ENCODE data around the gene NELFB. TPM values are rescaled to one million over a fixed set of nuclear protein-coding genes. Genes with fewer than 3 reads are reported as not detected.
A peak's percentile ranks its signal among the peaks of the same experiment; 100 is the strongest.

NELFB gene
- polyA plus RNA-seq, 1 donor (not counting 4 experiments of a cell fraction or from before 2014, with no cell fraction given), result 25.1 TPM

DNA sequence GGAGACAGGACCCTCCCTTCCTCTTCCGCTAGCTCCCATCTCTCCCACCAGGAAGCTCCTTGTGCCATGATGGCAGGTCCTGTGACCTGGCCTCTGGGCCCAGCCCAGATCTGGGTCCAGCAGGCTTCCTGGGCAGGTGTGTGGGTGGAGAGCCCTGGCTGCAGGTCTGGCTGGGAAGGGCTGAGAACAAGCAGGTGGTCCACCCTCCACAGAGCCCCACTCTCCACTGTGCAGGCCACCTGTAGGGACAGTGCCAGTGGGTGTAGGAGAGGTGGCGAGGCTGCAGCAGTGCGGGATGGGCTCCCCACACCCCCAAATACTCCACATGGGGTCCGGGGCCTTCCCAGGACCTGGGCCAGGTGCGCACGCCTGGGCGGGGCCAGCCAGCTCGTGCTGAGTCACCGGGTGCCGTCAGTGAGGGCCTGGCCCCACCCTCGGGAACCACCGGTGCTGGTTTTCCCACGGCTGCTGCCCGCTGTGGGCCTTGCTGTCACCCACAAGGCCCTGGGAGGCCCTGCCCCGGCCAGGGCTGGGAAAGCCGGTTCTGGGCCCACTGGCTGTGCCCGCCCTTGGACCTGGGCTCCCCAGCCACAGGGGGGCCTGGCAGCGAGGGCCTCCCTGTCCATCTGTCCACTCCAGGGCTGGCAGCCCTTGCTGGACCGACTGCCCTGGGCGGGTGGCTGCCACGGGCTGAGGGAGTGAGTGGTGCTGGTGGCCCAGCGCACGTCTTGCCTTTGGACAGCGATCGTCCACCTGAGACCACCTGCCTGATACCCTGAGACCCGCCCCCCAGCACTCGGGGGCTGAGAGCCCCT is 56.3 kb downstream of the NELFB start:
- H3K27ac ChIP-seq (ENCODE audit: control insufficient read depth, insufficient read depth, low read length), result peak overlapping the region; percentile 59
- H3K9ac ChIP-seq (ENCODE audit: control insufficient read depth, extremely low read depth, insufficient read depth, low read length), result peak overlapping the region; percentile 85
- no peaks in the 10 kb centered on the region for H3K9me3 ChIP-seq (ENCODE audit: control insufficient read depth, low read depth, low read length)
- H3K4me3 ChIP-seq (ENCODE audit: control insufficient read depth in 2 of 3, extremely low read depth in 1 of 3, insufficient read depth in 2 of 3, low read depth in 1 of 3, low read length in 3 of 3), result no peak overlapping the region
- no peaks in the 10 kb centered on the region for H3K36me3 ChIP-seq (ENCODE audit: control insufficient read depth in 2 of 2, extremely low read depth in 1 of 2, insufficient read depth in 2 of 2, low read length in 2 of 2)
- H3K27me3 ChIP-seq (ENCODE audit: control insufficient read depth, extremely low read depth, insufficient read depth, low read length), result peaks cover 17% of the 10 kb centered on the region
- FAIRE-seq, result no peak
- no peaks in the 10 kb centered on the region for H3K79me2 ChIP-seq (ENCODE audit: control insufficient read depth, insufficient read depth, low read length)
- no peaks in the 10 kb centered on the region for H3K9me1 ChIP-seq (ENCODE audit: control insufficient read depth, extremely low read depth, insufficient read depth, low read length)
- dilution Hi-C loops (cut with MboI; ENCODE audit: extremely low pct_ligation_motif_present, low sequenced_read_pairs), result no loop called here
- no peaks in the 10 kb centered on the region for H4K20me1 ChIP-seq (ENCODE audit: control insufficient read depth, extremely low read depth, insufficient read depth, low read length)
- peak overlapping the region; percentile 56 for H3K4me2 ChIP-seq (ENCODE audit: control insufficient read depth, extremely low read depth, insufficient read depth, low read depth, low read length)
- H3K4me1 ChIP-seq (ENCODE audit: control insufficient read depth, extremely low read depth, insufficient read depth, low read length), result peaks cover 24% of the 10 kb centered on the region
- DNase-seq (ENCODE audit: low read depth, low spot score), result no peak
- H2AFZ ChIP-seq (ENCODE audit: control insufficient read depth, low read length), result no peak overlapping the region
- TF ChIP-seq, protein P1, sequence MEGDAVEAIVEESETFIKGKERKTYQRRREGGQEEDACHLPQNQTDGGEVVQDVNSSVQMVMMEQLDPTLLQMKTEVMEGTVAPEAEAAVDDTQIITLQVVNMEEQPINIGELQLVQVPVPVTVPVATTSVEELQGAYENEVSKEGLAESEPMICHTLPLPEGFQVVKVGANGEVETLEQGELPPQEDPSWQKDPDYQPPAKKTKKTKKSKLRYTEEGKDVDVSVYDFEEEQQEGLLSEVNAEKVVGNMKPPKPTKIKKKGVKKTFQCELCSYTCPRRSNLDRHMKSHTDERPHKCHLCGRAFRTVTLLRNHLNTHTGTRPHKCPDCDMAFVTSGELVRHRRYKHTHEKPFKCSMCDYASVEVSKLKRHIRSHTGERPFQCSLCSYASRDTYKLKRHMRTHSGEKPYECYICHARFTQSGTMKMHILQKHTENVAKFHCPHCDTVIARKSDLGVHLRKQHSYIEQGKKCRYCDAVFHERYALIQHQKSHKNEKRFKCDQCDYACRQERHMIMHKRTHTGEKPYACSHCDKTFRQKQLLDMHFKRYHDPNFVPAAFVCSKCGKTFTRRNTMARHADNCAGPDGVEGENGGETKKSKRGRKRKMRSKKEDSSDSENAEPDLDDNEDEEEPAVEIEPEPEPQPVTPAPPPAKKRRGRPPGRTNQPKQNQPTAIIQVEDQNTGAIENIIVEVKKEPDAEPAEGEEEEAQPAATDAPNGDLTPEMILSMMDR (optimal IDR thresholded peaks at IDR 0.05 in 1 of 3, IDR thresholded peaks at IDR 0.05 in 1 of 3, conservative IDR thresholded peaks at IDR 0.05 in 1 of 3; ENCODE audit: extremely low read depth in 1 of 3, insufficient read depth in 2 of 3, low read length in 3 of 3), result no peak
- TF ChIP-seq EZH2 (IDR thresholded peaks at IDR 0.05; ENCODE audit: low read length), result no peak

DNA sequence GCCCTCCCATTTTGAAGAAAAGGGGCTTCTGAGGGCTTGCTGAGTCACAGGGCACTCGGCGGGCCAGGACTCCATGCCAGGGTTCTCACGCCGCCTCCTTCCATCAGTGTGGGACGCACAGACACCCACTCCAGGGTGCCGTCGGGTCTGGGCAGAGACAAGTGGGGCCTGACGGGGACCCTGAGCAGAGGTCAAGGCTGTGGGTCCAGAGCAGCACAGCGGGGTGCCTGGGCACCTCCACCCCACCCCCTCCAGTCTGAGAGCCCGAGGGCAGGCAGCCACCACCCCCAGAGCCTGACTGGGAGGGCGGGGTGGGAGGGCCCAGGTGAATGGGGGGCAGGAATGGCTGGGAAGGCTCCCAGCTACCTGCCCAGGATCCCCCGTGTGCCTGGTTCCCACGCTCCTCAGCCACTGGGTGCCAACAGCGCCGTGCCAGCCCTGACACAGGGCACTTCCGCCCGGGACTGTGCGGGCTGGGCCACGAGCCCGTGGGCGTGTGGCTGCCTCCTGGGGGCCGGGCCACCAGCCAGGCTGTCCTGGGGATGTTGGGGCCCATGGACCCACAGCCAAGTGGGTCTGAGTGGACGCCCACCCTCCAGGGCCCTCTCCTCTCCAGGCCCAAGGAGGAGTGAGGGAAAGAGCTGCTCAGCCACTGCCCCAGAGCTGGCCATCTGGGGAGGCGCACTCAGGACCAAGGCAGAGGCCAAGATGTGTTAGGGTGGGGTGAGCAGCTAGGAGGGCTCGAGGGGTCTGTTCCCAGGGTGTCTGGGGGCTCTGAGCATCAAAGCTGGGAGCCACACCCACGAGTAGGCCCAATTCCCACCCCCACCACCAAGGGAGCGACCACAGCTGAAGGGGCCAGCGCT is 57.1 kb downstream of the NELFB start:
- H3K27ac ChIP-seq (ENCODE audit: control insufficient read depth, insufficient read depth, low read length), result peak overlapping the region; percentile 59
- TF ChIP-seq, protein P1 (optimal IDR thresholded peaks at IDR 0.05 in 1 of 3, IDR thresholded peaks at IDR 0.05 in 1 of 3, conservative IDR thresholded peaks at IDR 0.05 in 1 of 3; ENCODE audit: extremely low read depth in 1 of 3, insufficient read depth in 2 of 3, low read length in 3 of 3), result no peak
- H3K9me3 ChIP-seq (ENCODE audit: control insufficient read depth, low read depth, low read length), result no peaks in the 10 kb centered on the region
- peak overlapping the region; percentile 85 for H3K9ac ChIP-seq (ENCODE audit: control insufficient read depth, extremely low read depth, insufficient read depth, low read length)
- H3K9me1 ChIP-seq (ENCODE audit: control insufficient read depth, extremely low read depth, insufficient read depth, low read length), result no peaks in the 10 kb centered on the region
- DNase-seq (ENCODE audit: low read depth, low spot score) (no peak), FAIRE-seq (no peak)
- peaks cover 24% of the 10 kb centered on the region for H3K4me1 ChIP-seq (ENCODE audit: control insufficient read depth, extremely low read depth, insufficient read depth, low read length)
- H4K20me1 ChIP-seq (ENCODE audit: control insufficient read depth, extremely low read depth, insufficient read depth, low read length), result no peaks in the 10 kb centered on the region
- H3K27me3 ChIP-seq (ENCODE audit: control insufficient read depth, extremely low read depth, insufficient read depth, low read length), result peaks cover 16% of the 10 kb centered on the region
- H3K36me3 ChIP-seq (ENCODE audit: control insufficient read depth in 2 of 2, extremely low read depth in 1 of 2, insufficient read depth in 2 of 2, low read length in 2 of 2), result no peaks in the 10 kb centered on the region
- no peak overlapping the region for H2AFZ ChIP-seq (ENCODE audit: control insufficient read depth, low read length)
- dilution Hi-C loops (cut with MboI; ENCODE audit: extremely low pct_ligation_motif_present, low sequenced_read_pairs), result no loop called here
- H3K4me3 ChIP-seq (ENCODE audit: control insufficient read depth in 2 of 3, extremely low read depth in 1 of 3, insufficient read depth in 2 of 3, low read depth in 1 of 3, low read length in 3 of 3), result no peak overlapping the region
- no peaks in the 10 kb centered on the region for H3K79me2 ChIP-seq (ENCODE audit: control insufficient read depth, insufficient read depth, low read length)
- H3K4me2 ChIP-seq (ENCODE audit: control insufficient read depth, extremely low read depth, insufficient read depth, low read depth, low read length), result peak overlapping the region; percentile 56
